AG09319 (cell line): ENCODE results near the gene CH25H.

Source experiments
- DNase-seq: peaks from one replicate; pipeline ENCODE4 v3.0.0-alpha.2; 2010; ENCODE audit warnings: low read depth; ENCODE audit errors: extremely low read depth
- CTCF ChIP-seq: IDR thresholded peaks from 2 replicates; pipeline ENCODE4 v1.5.1; 2011; ENCODE audit warnings: low read depth, mild to moderate bottlenecking, inconsistent platforms, low read length, moderate library complexity

CH25H gene

GRCh38 chr10:89228146-89228545, 21.0 kb upstream of the CH25H start:
- no peak for DNase-seq
- TF ChIP-seq CTCF: no peak

- DNase-seq: no peak
- no peak for TF ChIP-seq CTCF
Measured at GRCh38 chr10:89226891-89227290, 19.8 kb upstream of the CH25H start.

- DNase-seq: no peak
- peak; percentile 21 for TF ChIP-seq CTCF
Measured at GRCh38 chr10:89224739-89225443, 17.8 kb upstream of the CH25H start.

GRCh38 chr10:89221919-89222318, 14.8 kb upstream of the CH25H start:
- DNase-seq: no peak
- TF ChIP-seq CTCF: no peak

GRCh38 chr10:89219513-89220218, 12.5 kb upstream of the CH25H start:
- TF ChIP-seq CTCF: no peak
- no peak for DNase-seq

- peak; percentile 58 for TF ChIP-seq CTCF
- DNase-seq: no peak
Measured at GRCh38 chr10:89217057-89217990, 10.2 kb upstream of the CH25H start.
